RWPE1 (cell line): ENCODE measurements around the gene MTTP.

ENCODE experiments used
- CTCF ChIA-PET: fragments of 350-600 bp; sonication (Branson Sonifier 250); formaldehyde crosslinking; extraction: SDS; loops from one replicate; lab custom pipeline; 2021; lab: Yijun Ruan, JAX
- POLR2A ChIA-PET: fragments of 400-600 bp; formaldehyde crosslinking; extraction: SDS; loops from one replicate; lab custom pipeline; 2020; ENCODE audit warnings: antibody characterized with exemption; ENCODE audit not compliant: low non-redundant PET; lab: Yijun Ruan, JAX
- DNase-seq: peaks from one replicate; pipeline ENCODE4 v3.0.0; 2012; ENCODE audit warnings: low spot score
- H3K27ac ChIP-seq: fragments of 450-650 bp; 2 replicates; pipeline ENCODE4 v1.5.1; 2017
- TF ChIP-seq, protein P1 (sequence below): fragments of 450-650 bp; conservative IDR thresholded peaks from 2 replicates; pipeline ENCODE4 v1.5.1; 2017; ENCODE audit warnings: low read depth, mild to moderate bottlenecking

Gene MTTP

DNA sequence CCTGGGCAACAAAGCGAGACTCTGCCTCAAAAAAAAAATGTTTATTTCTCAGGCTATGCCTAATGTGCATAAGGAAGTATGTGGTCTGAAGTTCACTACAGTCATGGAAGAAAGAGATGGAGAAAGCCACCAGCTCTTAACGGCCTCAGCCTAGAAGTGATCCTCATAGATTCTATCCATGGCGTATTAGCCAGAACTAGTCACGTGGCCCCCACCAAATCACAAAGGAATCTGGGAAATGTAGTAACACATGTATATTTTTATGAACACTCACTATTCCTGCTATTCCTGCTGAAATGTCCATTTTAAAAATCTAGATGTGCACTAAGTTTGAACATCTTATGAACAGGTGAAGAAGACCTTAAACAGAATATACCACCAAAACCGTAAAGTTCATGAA lies 33.8 kb downstream of the MTTP start:
- CTCF ChIA-PET = no interaction called here
- POLR2A ChIA-PET = no interaction called here
- DNase-seq = no peak
- H3K27ac ChIP-seq = no peak overlapping the region
- TF ChIP-seq, protein P1, sequence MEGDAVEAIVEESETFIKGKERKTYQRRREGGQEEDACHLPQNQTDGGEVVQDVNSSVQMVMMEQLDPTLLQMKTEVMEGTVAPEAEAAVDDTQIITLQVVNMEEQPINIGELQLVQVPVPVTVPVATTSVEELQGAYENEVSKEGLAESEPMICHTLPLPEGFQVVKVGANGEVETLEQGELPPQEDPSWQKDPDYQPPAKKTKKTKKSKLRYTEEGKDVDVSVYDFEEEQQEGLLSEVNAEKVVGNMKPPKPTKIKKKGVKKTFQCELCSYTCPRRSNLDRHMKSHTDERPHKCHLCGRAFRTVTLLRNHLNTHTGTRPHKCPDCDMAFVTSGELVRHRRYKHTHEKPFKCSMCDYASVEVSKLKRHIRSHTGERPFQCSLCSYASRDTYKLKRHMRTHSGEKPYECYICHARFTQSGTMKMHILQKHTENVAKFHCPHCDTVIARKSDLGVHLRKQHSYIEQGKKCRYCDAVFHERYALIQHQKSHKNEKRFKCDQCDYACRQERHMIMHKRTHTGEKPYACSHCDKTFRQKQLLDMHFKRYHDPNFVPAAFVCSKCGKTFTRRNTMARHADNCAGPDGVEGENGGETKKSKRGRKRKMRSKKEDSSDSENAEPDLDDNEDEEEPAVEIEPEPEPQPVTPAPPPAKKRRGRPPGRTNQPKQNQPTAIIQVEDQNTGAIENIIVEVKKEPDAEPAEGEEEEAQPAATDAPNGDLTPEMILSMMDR = no peak

DNA sequence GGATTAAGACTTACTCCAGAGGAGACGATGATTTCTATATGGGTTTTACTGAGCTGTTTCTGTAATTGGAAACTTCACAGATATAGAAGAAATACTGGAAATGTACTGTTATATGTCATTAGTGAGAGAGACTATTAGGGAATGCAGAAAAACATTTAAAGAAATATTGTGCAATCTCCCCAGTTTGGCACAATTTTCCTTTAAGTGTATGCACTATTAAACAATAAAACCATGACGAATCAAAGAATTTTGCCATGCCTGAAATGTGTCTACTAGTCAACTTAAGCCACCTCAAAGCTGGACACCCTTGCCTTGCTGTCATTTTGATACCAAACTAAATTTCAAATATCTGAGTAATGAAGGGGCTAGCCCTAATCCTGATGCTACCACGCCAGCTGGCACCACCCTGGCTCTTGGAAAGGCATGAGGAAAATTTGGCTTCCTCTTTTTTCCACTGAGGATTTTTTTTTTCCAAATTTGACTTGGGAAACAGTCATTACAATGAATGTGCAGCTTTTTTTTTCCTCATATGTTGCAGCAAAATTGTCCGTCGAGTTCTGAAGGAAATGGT lies 36.1 kb downstream of the MTTP start:
- CTCF ChIA-PET = no interaction called here
- H3K27ac ChIP-seq = no peak overlapping the region
- DNase-seq = no peak
- POLR2A ChIA-PET = no interaction called here
- TF ChIP-seq, protein P1 = no peak

DNA sequence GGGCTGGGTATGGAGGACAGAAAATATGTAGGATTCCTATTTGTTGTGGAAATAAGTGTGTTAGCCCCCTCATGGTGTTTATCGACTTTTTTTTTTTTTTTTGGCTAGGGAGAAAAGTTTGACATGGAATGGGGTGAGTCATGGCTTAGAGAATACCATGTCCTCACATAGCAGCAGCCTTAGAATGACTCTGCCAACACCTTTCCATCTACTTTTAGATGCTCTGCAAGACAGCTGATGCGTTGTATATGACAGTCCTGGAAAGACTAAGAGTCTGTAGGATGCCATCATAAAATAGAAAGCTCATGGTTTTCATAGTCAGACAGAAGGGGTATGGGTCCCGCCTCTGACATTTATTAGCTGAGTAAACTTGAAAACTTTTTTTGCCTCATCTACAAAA lies 37.7 kb downstream of the MTTP start:
- POLR2A ChIA-PET = no interaction called here
- CTCF ChIA-PET = no interaction called here
- TF ChIP-seq, protein P1 = no peak
- H3K27ac ChIP-seq = no peak overlapping the region
- DNase-seq = no peak

DNA sequence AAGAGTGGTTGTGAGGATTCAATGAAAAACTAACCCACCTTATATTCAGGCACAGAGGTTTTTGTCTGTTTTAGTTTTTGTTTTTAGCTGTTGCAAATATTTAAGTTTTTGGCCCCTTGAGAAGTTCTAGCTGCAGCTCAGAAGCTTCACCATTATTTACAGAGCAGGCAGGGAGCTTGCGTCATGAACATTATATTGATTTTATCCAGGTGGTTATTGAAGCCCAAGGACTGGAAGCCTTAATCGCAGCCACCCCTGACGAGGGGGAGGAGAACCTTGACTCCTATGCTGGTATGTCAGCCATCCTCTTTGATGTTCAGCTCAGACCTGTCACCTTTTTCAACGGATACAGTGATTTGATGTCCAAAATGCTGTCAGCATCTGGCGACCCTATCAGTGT lies 38.1 kb downstream of the MTTP start:
- POLR2A ChIA-PET = no interaction called here
- DNase-seq = no peak
- TF ChIP-seq, protein P1 = no peak
- CTCF ChIA-PET = interaction anchor here (0.5 kb wide), 1 partner anchor 209 kb away, joined by 3 read pairs; no protein-coding TSS in a partner anchor
- no peak overlapping the region for H3K27ac ChIP-seq

DNA sequence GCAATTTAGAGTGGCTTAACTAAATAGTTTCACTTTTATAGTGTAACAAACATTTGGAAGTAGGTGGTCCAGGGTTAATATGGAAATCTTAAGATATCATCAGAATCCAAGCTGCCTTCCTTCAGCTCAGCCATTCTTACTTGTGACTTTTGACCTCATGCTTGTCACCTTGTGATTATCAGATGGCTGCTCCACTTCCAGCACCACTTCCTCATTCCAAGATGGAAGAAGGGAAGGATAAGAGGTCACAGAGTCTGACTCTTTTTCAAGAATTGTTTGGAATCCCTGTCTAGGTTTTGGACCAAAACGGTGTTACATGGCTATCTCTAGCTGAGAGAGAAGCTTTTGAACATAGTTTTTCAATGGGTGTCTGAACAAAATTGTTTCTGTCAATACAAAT lies 39.9 kb downstream of the MTTP start:
- H3K27ac ChIP-seq = no peak overlapping the region
- no peak for DNase-seq
- CTCF ChIA-PET = interaction anchor here (0.6 kb wide), 1 partner anchor 149 kb away, joined by 3 read pairs; no protein-coding TSS in a partner anchor
- POLR2A ChIA-PET = no interaction called here
- TF ChIP-seq, protein P1 = no peak

DNA sequence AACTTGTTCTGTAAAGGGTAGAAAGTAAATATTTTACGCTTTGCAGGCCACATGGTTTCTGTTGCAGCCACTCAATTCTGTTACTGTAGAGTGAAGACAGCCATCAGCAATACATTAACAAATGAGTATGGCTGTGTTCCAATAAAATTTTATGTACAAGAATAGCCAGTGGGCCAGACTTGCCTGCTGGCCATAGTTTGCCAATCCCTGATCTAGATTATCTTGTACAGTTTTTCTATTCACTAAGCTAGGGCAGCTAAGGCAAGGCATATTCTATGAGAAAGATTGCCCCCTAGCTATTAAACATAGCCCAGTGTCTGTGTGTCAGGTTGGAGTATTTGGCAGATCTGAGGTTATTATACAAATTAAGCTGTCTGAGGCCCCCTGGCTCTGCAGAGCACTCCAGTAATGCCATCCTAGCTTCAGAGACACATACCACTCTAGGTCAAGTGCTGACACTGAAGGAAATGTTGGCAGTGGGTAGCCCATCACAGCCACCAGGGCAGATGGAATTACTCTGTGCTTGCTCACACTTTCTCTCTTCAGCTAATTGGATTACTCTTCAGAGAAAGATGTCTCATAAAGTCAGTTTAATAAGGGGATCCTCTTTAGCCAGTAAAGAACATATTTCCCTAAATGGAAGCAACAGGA lies 40.7 kb downstream of the MTTP start:
- no peak overlapping the region for H3K27ac ChIP-seq
- no peak for DNase-seq
- CTCF ChIA-PET = interaction anchor here (1.1 kb wide), 1 partner anchor 192 kb away, joined by 3 read pairs; no protein-coding TSS in a partner anchor
- POLR2A ChIA-PET = no interaction called here
- TF ChIP-seq, protein P1 = no peak
